ENCODE measurements around the gene OIT3.

- TF ChIP-seq CTCF (IDR thresholded peaks at IDR 0.05; ENCODE audit: control extremely low read depth in 1 of 3, insufficient read depth in 1 of 3, low read depth in 1 of 3, low read length in 3 of 3) (no peak), SIN3A (conservative IDR thresholded peaks at IDR 0.05 in 1 of 2, IDR thresholded peaks at IDR 0.05 in 1 of 2; ENCODE audit: low read depth in 1 of 2, low read length in 2 of 2) (no peak), BRCA1 (IDR thresholded peaks at IDR 0.05; ENCODE audit: low read depth, low read length) (no peak), EZH2 (IDR thresholded peaks at IDR 0.05; ENCODE audit: low read depth, low read length, severe bottlenecking) (no peak), POLR2A (IDR thresholded peaks at IDR 0.05; ENCODE audit: control extremely low read depth in 1 of 2, low read depth in 2 of 2, low read length in 2 of 2) (no peak), CHD2 (IDR thresholded peaks at IDR 0.05; ENCODE audit: low read length) (no peak), YY1 (IDR thresholded peaks at IDR 0.05; ENCODE audit: low read depth, low read length) (no peak), POLR2AphosphoS5 (IDR thresholded peaks at IDR 0.05; ENCODE audit: low read depth, low read length) (no peak), CHD7 (IDR thresholded peaks at IDR 0.05; ENCODE audit: insufficient replicate concordance, low read length) (no peak), KDM1A (IDR thresholded peaks at IDR 0.05; ENCODE audit: borderline replicate concordance, low read length) (no peak), HDAC6 (IDR thresholded peaks at IDR 0.05; ENCODE audit: low read depth, low read length) (no peak)
These were observed 9.7 kb upstream of the OIT3 start for GRCh38 chr10:72883861-72884260.

All from H1 (cell line).